Smooth muscle cell (in vitro differentiated cells): Measurements from ENCODE around the gene NR2F1. TPM values are rescaled to one million over a fixed set of nuclear protein-coding genes. Genes with fewer than 3 reads are reported as not detected.

Experiments
- DNase-seq: peaks from one replicate; lab custom pipeline; 2025; ENCODE audit not compliant: unreplicated experiment; lab: John Stamatoyannopoulos, UW
- H2AFZ ChIP-seq: fragments of 200-600 bp; sonication (generic); 2 replicates; pipeline ENCODE4 v1.6.0; 2016; ENCODE audit warnings: antibody characterized with exemption, low read depth, mild to moderate bottlenecking
- H3F3A ChIP-seq: fragments of 200-600 bp; sonication (generic); 2 replicates; pipeline ENCODE4 v1.6.0; 2017; ENCODE audit warnings: antibody characterized with exemption, low read depth
- H3K27ac ChIP-seq: fragments of 200-600 bp; sonication (generic); 2 replicates; pipeline ENCODE4 v1.5.1; 2016; ENCODE audit warnings: low read depth, mild to moderate bottlenecking
- H3K27me3 ChIP-seq: fragments of 200-600 bp; sonication (generic); 2 replicates; pipeline ENCODE4 v1.6.1; 2016; ENCODE audit warnings: low read depth, mild to moderate bottlenecking
- H3K36me3 ChIP-seq: fragments of 200-600 bp; sonication (generic); 2 replicates; pipeline ENCODE4 v1.5.1; 2016; ENCODE audit warnings: low read depth
- H3K4me1 ChIP-seq: fragments of 200-600 bp; sonication (generic); 2 replicates; pipeline ENCODE4 v1.5.1; 2016; ENCODE audit warnings: low read depth
- H3K4me2 ChIP-seq: fragments of 200-600 bp; sonication (generic); 2 replicates; pipeline ENCODE4 v1.6.0; 2016; ENCODE audit warnings: mild to moderate bottlenecking
- H3K4me3 ChIP-seq: fragments of 200-600 bp; sonication (generic); 2 replicates; pipeline ENCODE4 v1.5.1; 2016; ENCODE audit warnings: mild to moderate bottlenecking
- H3K79me2 ChIP-seq: fragments of 200-600 bp; sonication (generic); 2 replicates; pipeline ENCODE4 v1.6.0; 2016; ENCODE audit warnings: low read depth, mild to moderate bottlenecking
- H3K9ac ChIP-seq: fragments of 200-600 bp; sonication (generic); 2 replicates; pipeline ENCODE4 v1.6.0; 2016; ENCODE audit warnings: low read depth
- H3K9me3 ChIP-seq: fragments of 200-600 bp; sonication (generic); replicated peaks from 2 replicates; pipeline ENCODE4 v1.5.1; 2016; ENCODE audit warnings: low read depth
- H4K20me1 ChIP-seq: fragments of 200-600 bp; sonication (generic); 2 replicates; pipeline ENCODE4 v1.6.0; 2016; ENCODE audit warnings: low read depth
- CTCF ChIP-seq: fragments of 200-600 bp; sonication (generic); IDR thresholded peaks from 2 replicates; pipeline ENCODE4 v1.5.1; 2017; ENCODE audit warnings: borderline replicate concordance, mild to moderate bottlenecking, antibody characterized with exemption; ENCODE audit not compliant: insufficient read depth, poor library complexity, severe bottlenecking
- WGBS: methylation state at CpG from one replicate; pipeline ENCODE4 v1.1.7; 2016; ENCODE audit warnings: low lambda C conversion rate; 5-methylcytosine and 5-hydroxymethylcytosine counted together
- polyA plus RNA-seq: library from polyadenylated mRNA; unstranded; fragments of >200 nt; fragmentation: Nextera tagmentation; extraction: Ambion mirVana; gene quantifications from 2 replicates; pipeline ENCODE4 v1.2.1, GENCODE V29; 2016
- total RNA-seq: library from RNA; depleted of rRNA; stranded (reverse); fragments of >200 nt; gene quantifications from 2 replicates; pipeline ENCODE4 v1.2.3, GENCODE V29; 2014

The NR2F1 gene
- total and polyA plus RNA-seq, 2 experiments from 2014 or later: 6.0 to 8.2 TPM

- TF ChIP-seq CTCF: no peak
- H3K4me3 ChIP-seq: no peak overlapping the region
- H3K9me3 ChIP-seq: no peaks in the 10 kb centered on the region
- no peak overlapping the region for H3K27ac ChIP-seq
- H3K9ac ChIP-seq: no peak overlapping the region
- peaks cover 100% of the 10 kb centered on the region for H3K27me3 ChIP-seq
- peaks cover 21% of the 10 kb centered on the region for H3K4me1 ChIP-seq
- peak overlapping the region; percentile 1 for H3K4me2 ChIP-seq
- WGBS: 12% methylated on average over 9 of the region's 9 CpGs
- H3K79me2 ChIP-seq: no peaks in the 10 kb centered on the region
- no peak for DNase-seq
- H3F3A ChIP-seq: no peaks in the 10 kb centered on the region
- no peaks in the 10 kb centered on the region for H4K20me1 ChIP-seq
- no peak overlapping the region for H2AFZ ChIP-seq
- no peaks in the 10 kb centered on the region for H3K36me3 ChIP-seq
These were observed 18.8 kb downstream of the NR2F1 start for GRCh38 chr5:93601802-93602155.

- H3K4me1 ChIP-seq: peaks cover 25% of the 10 kb centered on the region
- no peaks in the 10 kb centered on the region for H3K36me3 ChIP-seq
- H2AFZ ChIP-seq: no peak overlapping the region
- H3K4me2 ChIP-seq: peak overlapping the region; percentile 1
- TF ChIP-seq CTCF: no peak
- H3K9me3 ChIP-seq: no peaks in the 10 kb centered on the region
- H3K9ac ChIP-seq: no peak overlapping the region
- peaks cover 100% of the 10 kb centered on the region for H3K27me3 ChIP-seq
- H4K20me1 ChIP-seq: no peaks in the 10 kb centered on the region
- WGBS: 6% methylated on average over 39 of the region's 39 CpGs
- no peak for DNase-seq
- peaks cover 4% of the 10 kb centered on the region for H3F3A ChIP-seq
- H3K27ac ChIP-seq: no peak overlapping the region
- H3K79me2 ChIP-seq: no peaks in the 10 kb centered on the region
- no peak overlapping the region for H3K4me3 ChIP-seq
These were observed 19.4 kb downstream of the NR2F1 start for GRCh38 chr5:93602241-93603077.

GRCh38 chr5:93603078-93603792 is 20.2 kb downstream of the NR2F1 start:
- peaks cover 5% of the 10 kb centered on the region for H3F3A ChIP-seq
- no peak overlapping the region for H3K4me2 ChIP-seq
- H3K4me1 ChIP-seq: peaks cover 27% of the 10 kb centered on the region
- no peak overlapping the region for H3K27ac ChIP-seq
- no peak overlapping the region for H3K9ac ChIP-seq
- H3K4me3 ChIP-seq: no peak overlapping the region
- 31% methylated on average over 8 of the region's 8 CpGs for WGBS
- DNase-seq: no peak
- no peak overlapping the region for H2AFZ ChIP-seq
- no peaks in the 10 kb centered on the region for H3K36me3 ChIP-seq
- TF ChIP-seq CTCF: no peak
- no peaks in the 10 kb centered on the region for H3K79me2 ChIP-seq
- no peaks in the 10 kb centered on the region for H3K9me3 ChIP-seq
- peaks cover 100% of the 10 kb centered on the region for H3K27me3 ChIP-seq
- H4K20me1 ChIP-seq: no peaks in the 10 kb centered on the region
